Kidney (tissue), 14 donors: Measurements from ENCODE around the gene TOR1AIP2. TPM values are rescaled to one million over a fixed set of nuclear protein-coding genes. Genes with fewer than 3 reads are reported as not detected.

ENCODE experiments used
- DNase-seq, 5 donors: peaks; one replicate each; pipeline ENCODE4 v3.0.0-alpha.2; 2013 to 2020
- FAIRE-seq: peaks from 2 replicates; lab custom pipeline; 2012; peaks lifted over from hg19 to GRCh38; lab: Jason Lieb, UNC
- H3K27ac ChIP-seq, 2 donors: one replicate each; pipeline ENCODE4 v1.7.0; 2013; ENCODE audit warnings: low read depth in 2 of 2, low read length in 2 of 2, inconsistent platforms in 1 of 2
- H3K27me3 ChIP-seq: one replicate; pipeline ENCODE4 v1.7.1; 2013; ENCODE audit warnings: low read length, inconsistent platforms; ENCODE audit not compliant: control insufficient read depth, insufficient read depth
- H3K36me3 ChIP-seq, 3 donors: one replicate each; pipeline versions ENCODE4 v1.7.0 to v1.7.1; 2013; ENCODE audit warnings: low read length in 3 of 3, control low read depth in 1 of 3, inconsistent platforms in 1 of 3; ENCODE audit not compliant: insufficient read depth in 3 of 3, control insufficient read depth in 2 of 3
- H3K4me1 ChIP-seq, 3 donors: one replicate each; pipeline versions ENCODE4 v1.7.0 to v1.7.1; 2013; ENCODE audit warnings: low read length in 3 of 3, inconsistent platforms in 1 of 3, low read depth in 1 of 3; ENCODE audit not compliant: control insufficient read depth in 2 of 3, insufficient read depth in 2 of 3
- H3K4me3 ChIP-seq, 3 donors: one replicate each; pipeline versions ENCODE4 v1.7.0 to v1.8.1; 2013; ENCODE audit warnings: low read length in 3 of 3, control low read depth in 1 of 3, inconsistent platforms in 1 of 3
- H3K9ac ChIP-seq, 3 donors: one replicate each; pipeline versions ENCODE4 v1.7.0 to v1.7.1; 2013; ENCODE audit warnings: low read length in 3 of 3, control low read depth in 1 of 3, inconsistent platforms in 1 of 3
- H3K9me3 ChIP-seq, 3 donors: one replicate each; pipeline versions ENCODE4 v1.7.0 to v1.7.1; 2013; ENCODE audit warnings: low read length in 3 of 3, control low read depth in 1 of 3, inconsistent platforms in 1 of 3; ENCODE audit not compliant: control insufficient read depth in 2 of 3, insufficient read depth in 1 of 3
- CTCF ChIP-seq: IDR thresholded peaks from 3 replicates; pipeline ENCODE4 v1.5.1; 2012; ENCODE audit warnings: mild to moderate bottlenecking, moderate library complexity, borderline replicate concordance; ENCODE audit not compliant: insufficient read depth; ENCODE audit errors: extremely low read depth
- intact Hi-C: fragments of 100-400 bp; cut with DNase I; formaldehyde crosslinking; loops from one replicate; pipeline ENCODE4 v1.11.1; 2022
- polyA plus RNA-seq: library from polyadenylated mRNA; stranded (reverse); fragments of 350-450 nt; fragmentation: Illumina TruSeq; extraction: RNeasy Lipid Tissue Mini Kit (QIAGEN cat#74804); gene quantifications from one replicate; pipeline ENCODE4 v1.2.3, GENCODE V29; 2014; ENCODE audit warnings: low read depth, low replicate concordance; ENCODE audit not compliant: insufficient read depth
- total RNA-seq: library from RNA; stranded (reverse); fragmentation: NEBNext Ultra II Directional; extraction: Animal tissue kit (Norgen Biotek cat#: 25700); gene quantifications from one replicate; pipeline ENCODE4 v1.2.1, GENCODE V29; 2021
- donor health status: control.
- donor health status: control.
- donor health status: control.
- donor health status: control.
- donor health status: control.
- donor health status: DM: yes; HTN: yes; CAD: no.
- donor health status: Normal renal cell carcinoma (clear cell type).

Gene TOR1AIP2
- total and polyA plus RNA-seq, 2 donors from 2014 or later, result 13.1 to 80.5 TPM

- intact Hi-C loops, result loop anchor here (5.0 kb wide), 1 partner anchor 105 kb away; no protein-coding TSS in a partner anchor
These were observed 64.9 kb downstream of the TOR1AIP2 start for GRCh38 chr1:179812501-179813292.

GRCh38 chr1:179810367-179810715, 67.3 kb downstream of the TOR1AIP2 start:
- Histone ChIP-seq H3K9me3 (no peaks in the 10 kb centered on the region), H3K9ac (no peak overlapping the region), H3K27ac (no peak overlapping the region), H3K27me3 (no peaks in the 10 kb centered on the region), H3K4me3 (no peak overlapping the region), H3K36me3 (no peaks in the 10 kb centered on the region), H3K4me1 (peaks cover 0 to 8% (median 5%) of the 10 kb centered on the region in 3 donors)
- TF ChIP-seq CTCF, result no peak
- FAIRE-seq (no peak), DNase-seq (no peak)
- intact Hi-C loops, result loop anchor here (5.0 kb wide), 1 partner anchor 103 kb away; no protein-coding TSS in a partner anchor

More at GRCh38 chr1:179812501-179813292, 64.9 kb downstream of the TOR1AIP2 start:
- no peaks in the 10 kb centered on the region for H3K9me3 ChIP-seq
- no peak overlapping the region for H3K27ac ChIP-seq
- DNase-seq (peak in 1 of 5 donors; percentile 64), FAIRE-seq (no peak)
- H3K4me3 ChIP-seq, result no peak overlapping the region
- TF ChIP-seq CTCF, result no peak
- H3K9ac ChIP-seq, result no peak overlapping the region
- H3K4me1 ChIP-seq, result peaks cover 0 to 13% (median 8%) of the 10 kb centered on the region in 3 donors
- no peaks in the 10 kb centered on the region for H3K27me3 ChIP-seq
- no peaks in the 10 kb centered on the region for H3K36me3 ChIP-seq

GRCh38 chr1:179809506-179810366, 67.9 kb downstream of the TOR1AIP2 start:
- Histone ChIP-seq H3K4me1 (peaks cover 0 to 5% (median 0%) of the 10 kb centered on the region in 3 donors), H3K9me3 (no peaks in the 10 kb centered on the region), H3K4me3 (no peak overlapping the region), H3K9ac (no peak overlapping the region), H3K36me3 (no peaks in the 10 kb centered on the region), H3K27ac (no peak overlapping the region), H3K27me3 (no peaks in the 10 kb centered on the region)
- intact Hi-C loops, result loop anchor here (5.0 kb wide), 1 partner anchor 102 kb away; no protein-coding TSS in a partner anchor
- peak; percentile 94 for TF ChIP-seq CTCF
- FAIRE-seq (no peak), DNase-seq (peak in 4 of 5 donors; percentile 80 to 88 (median 86))
